Astrocyte of the hippocampus (primary cell): Measurements from ENCODE around the gene ANKRD40CL.
"Not testable (repeated sequence)": the region's sequence is repeated elsewhere in the genome, so short reads cannot be mapped to it uniquely, and the experiment has no call there.

Source experiments
- DNase-seq: peaks from one replicate; pipeline ENCODE4 v3.0.0; 2011; ENCODE audit warnings: low read depth, low spot score

The ANKRD40CL gene

DNA sequence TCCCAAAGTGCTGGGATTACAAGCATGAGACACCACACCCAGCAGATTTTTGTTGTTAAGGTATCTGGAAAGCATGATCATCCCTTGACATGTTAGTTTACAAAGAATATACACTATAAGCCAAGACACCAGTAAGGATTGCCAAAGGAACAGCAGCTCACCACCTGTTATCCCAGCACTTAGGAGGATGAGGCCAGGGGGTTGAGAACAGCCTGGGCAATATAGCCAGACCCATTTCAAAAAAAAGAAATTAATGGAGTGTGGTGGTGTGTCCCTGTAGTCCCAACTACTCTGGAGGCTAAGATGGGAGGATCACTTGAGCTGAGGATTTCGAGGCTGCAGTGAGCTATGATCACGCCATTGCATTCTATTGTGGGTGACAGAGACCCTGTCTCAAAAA lies 5.1 kb downstream of the ANKRD40CL start:
- no peak for DNase-seq

DNA sequence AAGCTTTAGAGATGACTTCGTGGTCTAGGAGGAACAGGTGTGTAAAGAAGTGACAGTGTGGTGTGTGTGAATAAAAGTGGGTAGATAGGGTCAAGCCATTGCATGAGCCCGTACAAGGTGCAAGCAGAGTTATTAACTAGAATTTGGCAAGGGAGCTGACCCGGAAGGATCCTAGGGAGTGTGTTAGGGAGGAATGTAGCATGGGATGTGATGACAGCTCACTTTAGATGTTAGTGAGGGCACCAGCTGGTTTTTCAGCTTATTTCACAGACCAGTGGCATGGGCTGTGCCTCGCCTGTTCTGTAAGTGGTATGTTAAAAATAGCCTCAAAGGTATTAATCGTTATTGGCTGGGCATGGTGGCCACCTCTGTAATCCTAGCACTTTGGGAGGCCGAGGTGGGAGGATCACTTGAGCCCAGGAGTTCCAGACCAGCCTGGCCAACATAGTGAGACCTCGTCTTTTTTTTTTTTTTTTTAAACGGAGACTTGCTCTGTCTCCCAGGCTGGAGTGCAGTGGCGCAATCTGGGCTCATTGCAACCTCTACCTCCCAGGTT lies 8.3 kb downstream of the ANKRD40CL start:
- DNase-seq = no peak

DNA sequence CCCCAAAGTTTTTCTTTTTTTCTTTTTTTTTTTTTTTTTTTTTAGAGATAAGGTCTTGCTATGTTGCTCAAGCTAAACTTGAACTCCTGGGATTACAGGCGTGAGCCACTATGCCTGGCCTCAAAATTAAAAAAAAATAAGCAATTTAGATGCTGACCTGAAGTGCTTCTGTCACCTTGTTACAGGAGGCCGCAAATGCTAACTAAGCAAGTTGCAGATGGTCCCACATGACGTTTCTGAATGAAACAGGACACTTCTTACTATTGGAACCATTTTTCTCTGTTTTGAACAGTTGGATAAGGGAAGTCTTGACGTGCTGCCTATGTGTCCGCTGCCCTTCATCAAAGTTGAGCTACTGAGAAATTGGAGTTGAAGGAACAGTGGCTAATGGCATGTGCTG lies 8.8 kb downstream of the ANKRD40CL start:
- no peak for DNase-seq

DNA sequence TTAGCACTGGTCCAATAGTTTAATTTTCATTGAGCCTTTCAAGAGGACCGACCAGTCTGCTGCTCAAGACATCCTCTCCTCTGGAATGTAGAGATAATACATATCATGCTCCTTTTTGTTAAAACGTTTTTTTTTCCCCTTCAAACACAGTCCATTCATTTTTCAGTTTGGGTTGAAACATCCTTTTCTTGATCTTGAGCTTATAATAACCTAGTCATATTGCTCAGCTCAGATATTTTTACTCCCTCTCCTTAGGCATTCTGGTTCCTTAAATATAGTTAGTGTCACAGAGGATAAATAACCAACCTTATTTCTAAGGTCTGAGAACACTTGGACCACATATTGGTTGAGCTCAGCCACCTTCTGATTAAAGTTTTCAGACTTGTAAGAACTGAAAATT lies 12.8 kb downstream of the ANKRD40CL start:
- DNase-seq = no peak

DNA sequence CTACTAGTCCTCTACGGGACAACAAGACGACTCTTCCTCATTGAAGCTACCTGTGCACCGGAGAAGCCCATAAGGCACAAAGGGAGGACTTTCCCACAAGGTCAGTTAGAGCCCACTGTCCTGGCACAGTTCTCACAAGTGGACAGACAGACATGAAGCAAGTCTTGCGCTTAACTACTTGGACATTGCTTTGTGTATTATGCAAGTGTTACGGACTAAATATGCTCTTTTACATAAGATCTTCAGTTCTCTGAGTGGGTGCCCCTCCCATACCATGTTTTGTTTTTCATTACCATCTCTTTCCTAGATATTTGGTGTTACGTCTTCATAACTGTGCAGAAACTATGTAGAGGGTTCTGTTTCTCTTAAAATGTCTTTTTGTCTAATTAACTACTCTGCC lies 18.1 kb downstream of the ANKRD40CL start:
- no peak for DNase-seq

DNA sequence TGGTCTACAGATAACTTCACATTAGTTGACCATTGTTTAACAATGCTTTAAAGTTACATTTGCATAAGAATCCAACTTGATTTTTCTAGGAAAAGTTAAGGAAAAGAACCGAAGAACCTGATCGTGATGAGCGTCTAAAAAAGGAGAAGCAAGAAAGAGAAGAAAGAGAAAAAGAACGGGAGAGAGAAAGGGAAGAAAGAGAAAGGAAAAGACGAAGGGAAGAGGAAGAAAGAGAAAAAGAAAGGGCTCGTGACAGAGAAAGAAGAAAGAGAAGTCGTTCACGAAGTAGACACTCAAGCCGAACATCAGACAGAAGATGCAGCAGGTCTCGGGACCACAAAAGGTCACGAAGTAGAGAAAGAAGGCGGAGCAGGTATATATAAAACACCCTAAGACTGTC lies 21.7 kb downstream of the ANKRD40CL start:
- no peak for DNase-seq

DNA sequence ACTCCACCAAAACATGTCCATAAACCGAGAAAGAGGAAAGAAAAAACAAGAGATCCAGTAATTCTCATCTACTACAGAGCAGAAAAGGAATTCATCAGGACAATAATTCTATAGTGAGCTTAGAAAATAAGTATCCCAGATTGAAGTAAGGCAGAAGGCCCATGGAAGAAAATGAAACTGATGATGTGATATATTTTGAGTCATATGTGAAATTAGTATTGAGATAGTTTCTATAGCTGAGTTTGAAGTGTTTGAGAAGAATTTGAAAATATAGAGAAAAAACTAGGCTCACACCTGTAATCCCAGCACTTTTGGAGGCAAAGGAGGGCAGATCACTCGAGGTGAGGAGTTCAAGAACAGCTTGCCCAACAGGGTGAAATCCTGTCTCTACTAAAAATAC lies 28.2 kb downstream of the ANKRD40CL start:
- DNase-seq = no peak

DNA sequence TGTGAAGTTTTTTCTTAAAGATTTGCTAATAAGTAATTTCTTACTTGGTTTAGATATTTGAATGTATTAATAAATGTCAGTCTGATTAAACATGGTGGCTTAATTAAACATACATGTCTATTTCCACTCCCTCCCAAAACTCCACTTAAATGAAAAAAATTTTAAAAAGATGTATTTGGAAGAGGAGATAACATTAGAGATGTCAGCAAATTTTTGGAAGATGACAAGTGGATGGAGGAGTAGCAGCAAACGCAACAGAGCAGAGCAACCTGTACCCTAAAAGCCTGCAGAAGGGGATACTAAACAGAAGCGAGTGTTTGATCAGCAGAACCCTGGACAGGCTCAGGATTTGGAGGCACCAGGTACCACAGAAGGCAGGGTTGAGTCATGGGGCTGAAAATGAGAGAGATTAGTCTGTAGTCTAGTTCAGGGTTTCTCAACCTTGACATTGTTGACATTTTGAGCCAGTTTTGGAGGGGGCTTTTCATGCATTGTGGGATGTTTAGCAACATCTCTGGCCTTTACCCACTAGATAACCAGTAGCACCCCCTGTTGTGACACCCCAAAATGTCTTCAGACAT lies 30.1 kb downstream of the ANKRD40CL start:
- DNase-seq = no peak

DNA sequence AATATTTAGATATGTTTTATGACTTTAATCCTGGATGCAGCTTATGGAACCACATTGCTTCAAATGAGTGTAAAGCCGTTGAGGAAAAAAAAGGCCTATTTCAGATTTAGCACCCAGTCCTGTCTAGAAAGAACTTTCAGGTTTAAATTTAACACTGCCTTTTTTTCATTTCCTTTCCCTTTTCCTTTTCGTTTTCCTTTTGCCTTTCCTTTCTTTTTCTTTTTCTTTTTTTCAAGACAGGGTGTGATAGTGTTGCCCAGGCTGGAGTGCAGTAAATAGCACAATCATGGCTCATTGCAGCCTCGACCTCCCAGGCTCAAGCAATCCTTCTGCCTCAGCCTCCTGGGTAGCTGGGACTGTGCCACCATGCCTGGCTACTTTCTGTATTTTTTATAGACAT lies 32.0 kb downstream of the ANKRD40CL start:
- no peak for DNase-seq

DNA sequence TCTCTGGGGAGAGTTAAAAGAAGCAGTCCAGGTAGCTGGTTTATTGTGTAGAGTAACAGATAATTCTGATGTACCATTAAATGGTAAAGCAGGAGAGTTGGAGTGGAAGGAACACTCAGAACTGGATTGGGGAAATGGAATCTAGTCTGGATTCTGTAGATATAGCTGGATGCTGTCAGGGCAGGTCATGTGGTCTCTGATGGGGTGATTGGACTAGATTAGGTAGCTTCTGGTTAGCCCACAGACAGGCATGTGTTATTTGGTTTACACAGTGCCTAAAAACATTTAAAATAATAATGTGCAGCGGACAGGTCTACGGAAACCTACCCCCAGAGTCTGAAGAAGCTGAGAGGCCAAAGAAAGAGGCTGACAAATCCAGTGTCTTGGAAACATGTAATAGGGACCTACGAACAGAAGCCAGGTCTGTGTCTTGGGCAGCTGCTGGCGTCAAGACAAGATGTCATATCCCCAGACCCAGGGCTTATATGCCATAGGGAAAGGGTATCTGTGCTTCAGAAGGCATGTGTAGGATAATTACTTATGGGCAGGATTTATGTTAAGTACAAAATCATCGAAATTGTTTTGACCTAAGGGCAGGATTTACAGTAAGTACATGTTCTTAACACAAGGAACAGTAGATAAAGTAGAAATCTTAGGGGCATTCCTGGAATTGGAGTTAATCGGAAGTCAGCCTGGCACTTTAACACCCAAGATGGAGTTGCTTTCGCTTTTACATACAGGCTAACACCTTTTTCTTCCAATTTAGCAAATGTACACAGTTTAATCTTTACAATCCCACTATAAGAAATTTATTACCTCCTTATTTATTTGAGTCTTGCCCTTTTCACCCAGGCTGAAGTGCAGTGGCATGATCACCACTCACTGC lies 35.5 kb downstream of the ANKRD40CL start:
- no peak for DNase-seq

DNA sequence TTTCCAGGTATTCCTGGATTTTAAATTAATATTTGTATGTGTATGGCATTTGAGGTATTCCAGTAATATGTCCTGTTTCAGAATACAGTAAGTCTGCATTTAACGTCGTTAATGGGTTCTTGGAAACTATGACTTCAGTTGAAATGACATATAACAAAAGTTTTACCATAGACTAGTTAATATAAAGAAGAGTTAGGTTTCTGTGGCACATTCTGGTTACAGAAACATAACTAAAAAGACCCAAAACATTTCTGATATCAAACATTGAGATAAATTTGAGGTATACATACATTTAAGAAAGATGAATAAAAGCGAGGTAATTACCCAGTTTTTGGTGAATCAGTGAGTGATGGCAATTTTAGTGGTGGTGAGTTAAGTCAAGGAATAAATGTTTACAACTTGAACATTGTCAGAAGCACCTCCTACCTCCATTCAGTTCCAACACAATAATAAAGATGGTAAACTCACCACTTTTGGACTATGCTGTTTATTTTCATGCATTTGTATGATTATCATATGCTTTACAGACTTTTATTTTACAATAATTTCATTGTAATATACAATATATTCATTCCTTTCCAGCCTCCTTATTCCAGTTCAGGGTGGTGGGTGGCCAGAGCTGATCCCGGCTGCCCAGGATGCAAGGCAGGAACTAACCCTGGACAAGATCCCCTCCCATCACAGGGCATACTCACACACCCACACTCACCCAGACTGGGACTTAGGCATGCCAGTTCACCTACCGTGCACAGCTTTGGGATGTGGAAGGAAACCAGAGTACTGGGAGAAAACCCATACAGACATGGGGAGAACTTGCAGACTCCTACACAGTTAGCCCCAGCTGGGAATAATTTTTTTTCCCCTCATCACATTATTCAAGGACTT lies 38.2 kb downstream of the ANKRD40CL start:
- no peak for DNase-seq

DNA sequence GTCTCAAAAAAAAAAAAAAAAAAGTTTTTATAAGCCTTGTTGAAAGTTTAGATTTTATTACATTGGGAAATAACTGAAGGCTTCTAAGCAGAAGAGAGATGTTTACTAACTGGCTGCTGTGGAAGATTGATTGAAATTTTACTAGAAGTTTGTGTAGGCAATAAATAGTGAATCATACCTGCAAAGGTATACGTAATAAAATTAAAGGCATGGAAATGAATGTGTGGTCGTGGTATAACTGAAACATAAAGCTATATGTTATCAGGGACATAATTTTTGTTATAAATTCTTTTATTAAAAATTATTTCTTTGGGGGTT lies 39.2 kb downstream of the ANKRD40CL start:
- DNase-seq = no peak

DNA sequence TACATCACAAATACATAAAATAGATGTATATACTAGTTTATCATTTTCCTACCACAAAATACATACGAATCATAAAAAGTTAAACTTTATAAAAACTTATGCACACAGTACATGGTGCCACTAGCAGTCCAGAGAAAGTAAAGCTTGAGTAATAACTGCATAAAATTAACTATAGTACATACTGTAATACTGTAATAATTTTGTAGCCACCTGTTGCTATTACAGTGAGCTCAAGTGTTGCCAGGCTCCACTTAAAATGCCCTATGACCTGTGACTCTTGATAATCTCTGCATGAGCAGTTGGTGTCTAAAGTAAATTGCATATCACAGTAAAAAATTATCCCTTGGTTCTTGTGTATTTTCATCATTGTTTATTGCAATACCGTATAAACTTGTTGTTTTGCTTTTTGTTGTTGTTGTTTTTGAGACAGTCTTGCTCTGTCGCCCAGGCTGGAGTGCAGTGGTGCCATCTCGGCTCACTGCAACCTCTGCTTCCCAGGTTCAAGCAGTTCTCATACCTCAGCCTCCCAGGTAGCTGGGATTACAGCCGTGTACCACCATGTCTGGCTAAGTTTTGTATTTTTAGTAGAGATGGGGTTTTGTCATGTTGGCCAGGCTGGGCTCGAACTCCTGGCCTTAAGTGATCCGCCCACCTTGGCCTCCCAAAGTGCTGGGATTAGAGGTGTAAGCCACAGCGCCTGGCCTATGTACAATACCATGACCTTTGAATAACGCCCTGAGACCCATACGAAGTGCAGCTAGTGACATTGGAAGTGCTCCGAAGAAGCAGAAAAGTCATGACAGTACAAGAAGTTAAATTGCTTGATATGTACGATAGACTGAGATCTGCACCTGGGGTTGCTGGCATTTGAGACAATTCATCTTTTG lies 41.3 kb downstream of the ANKRD40CL start:
- no peak for DNase-seq

DNA sequence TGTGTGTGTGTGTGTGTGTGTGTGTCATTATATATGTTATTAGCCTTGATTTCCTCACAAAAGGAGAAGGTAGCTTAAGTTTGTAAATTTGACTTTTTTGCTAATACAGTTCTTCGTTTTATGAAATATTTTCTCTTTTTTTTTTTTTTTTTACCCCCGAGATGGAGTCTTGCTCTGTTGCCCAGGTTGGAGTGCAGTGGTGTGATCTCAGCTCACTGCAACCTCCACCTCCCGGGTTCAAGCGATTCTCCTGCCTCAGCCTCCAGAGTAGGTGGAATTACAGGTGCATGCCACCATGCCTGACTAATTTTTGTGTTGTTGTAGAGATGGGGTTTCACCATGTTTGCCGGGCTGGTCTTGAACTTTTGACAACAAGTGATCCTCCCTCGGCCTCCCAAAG lies 42.7 kb downstream of the ANKRD40CL start:
- not testable (repeated sequence) for DNase-seq

DNA sequence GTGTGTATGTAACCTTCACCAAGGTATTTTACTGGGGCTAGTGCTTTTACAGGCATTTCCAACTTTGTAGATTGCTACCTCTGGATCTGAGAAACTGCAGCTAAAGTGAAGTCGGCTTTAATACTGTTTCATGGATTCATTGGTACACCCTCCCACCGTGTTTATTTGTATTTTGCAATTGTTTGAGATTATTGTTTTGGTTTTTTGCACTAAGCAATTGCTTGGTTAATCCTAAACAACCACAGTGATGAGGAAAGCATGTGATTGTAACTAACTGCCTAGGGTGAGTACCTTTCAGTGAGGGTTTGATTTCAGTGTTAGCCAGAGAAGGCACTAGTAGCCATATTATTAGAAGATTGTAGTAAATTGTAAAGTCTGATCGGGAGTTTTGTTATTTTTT lies 44.6 kb downstream of the ANKRD40CL start:
- no peak for DNase-seq

DNA sequence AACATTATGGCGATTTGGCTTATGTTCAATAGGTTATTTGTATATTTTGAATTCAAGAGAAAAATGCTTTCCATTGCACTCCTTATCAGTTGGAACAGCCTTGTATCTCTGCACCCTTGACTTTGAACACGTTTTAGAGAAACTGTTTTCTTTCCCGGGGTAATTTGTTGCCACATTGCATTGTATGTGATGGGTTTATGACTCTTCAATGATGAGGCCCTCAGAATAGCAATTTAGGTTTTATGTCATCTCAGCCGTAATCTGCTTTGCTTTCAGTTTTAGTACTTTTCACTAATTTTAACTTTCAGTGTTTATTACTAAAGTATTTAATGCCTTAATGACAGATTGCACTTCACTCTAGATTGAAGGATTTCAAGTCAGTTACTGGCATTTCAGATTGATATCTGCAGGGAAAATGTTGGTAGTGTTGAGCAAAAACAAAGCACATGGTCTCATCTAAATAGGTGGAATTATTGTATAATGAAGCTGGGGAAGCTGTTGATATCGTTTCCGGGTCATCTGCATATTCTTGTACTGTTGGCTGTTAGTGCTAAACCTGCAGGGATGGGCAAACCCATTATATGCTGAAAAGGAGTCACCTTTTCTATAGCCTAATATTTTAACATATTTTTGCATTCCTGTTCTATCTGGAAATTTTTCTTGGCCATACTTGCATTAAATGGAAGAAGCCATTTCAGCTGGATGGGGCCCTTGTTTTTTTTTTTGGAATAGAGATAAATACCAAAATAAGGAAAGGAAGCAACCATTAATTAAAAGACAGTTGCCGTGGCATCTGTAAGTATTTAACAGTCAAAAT lies 45.9 kb downstream of the ANKRD40CL start:
- DNase-seq = no peak

DNA sequence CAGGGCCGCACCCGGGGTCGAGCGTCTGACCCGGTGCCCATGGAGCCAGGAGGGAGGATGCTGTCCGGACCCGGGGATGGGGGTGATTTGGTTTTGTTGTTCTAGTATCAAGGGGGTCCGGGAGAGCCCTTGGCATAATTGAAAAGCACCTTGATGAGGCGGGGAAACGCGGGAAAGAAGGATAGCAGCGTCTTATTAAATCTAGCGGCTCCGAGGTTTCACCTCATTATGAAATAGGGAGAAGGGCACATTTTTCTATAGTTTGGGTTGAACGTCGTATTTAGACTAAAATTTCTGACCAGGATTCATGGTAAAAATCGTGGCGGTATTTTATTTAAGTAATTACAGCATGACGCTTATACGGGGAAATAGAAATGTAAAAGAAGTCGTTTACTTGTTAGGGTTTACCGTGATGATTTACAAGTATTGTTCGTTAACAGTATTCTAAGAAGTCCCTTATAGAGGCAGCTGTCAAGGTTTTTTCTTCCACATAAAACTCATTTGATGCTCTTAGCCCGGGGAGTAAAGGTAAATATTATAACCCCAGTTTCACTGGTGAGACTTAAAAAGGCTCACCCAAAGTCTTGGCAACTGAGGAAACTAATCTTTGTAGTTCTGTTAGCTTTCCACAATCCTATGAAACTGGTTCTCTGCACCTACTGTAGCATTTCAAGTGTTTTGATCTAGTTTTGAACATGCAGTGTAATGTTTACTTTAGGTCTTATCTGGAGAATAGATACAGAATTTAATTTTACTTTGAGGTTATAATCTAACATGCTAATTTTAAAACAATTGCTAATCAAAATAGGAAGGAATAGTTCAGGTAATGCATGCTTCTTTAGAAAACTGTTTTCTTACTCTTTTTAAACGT lies 47.2 kb downstream of the ANKRD40CL start:
- DNase-seq = no peak

DNA sequence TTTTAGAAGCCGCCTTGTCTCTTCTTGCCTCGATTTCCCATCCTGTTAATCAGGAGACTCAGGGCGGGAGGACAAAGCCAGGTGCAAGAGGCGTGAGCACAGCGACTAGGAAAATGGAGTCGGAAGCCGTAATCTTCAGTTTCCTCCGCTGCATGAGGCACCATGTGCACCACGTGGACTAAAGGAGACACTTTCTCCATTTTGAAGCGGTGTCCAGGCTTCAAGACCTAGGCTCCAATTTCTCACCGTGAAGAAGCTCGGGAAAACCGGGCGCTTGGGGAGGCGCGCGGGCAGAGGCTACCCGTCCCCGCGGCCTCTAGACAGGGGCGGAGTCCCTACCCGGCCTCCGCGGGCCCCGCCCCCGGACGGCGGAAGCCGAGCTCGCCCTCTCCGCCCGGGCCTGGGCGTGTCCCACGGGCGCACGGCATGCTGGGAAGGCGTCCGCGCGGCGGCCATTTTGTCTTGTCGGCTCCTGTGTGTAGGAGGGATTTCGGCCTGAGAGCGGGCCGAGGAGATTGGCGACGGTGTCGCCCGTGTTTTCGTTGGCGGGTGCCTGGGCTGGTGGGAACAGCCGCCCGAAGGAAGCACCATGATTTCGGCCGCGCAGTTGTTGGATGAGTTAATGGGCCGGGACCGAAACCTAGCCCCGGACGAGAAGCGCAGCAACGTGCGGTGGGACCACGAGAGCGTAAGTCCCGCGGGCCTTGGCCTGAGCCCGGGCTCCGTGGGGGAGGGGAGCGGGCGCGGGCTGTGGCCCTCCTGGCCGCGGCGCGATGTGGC lies 48.0 kb downstream of the ANKRD40CL start, which contains the start of gene LUC7L3:
Gene LUC7L3, plus strand, starts transcription at position 460 of the 780 bp plus-strand sequence. Its CDS starts 130 bp downstream, at position 590.
- DNase-seq = peak; percentile 98
